Stimulated activated CD8-positive, alpha-beta memory T cell treated with anti-CD3 and anti-CD28 coated beads, Interleukin-12 subunit alpha, Interleukin-12 subunit beta, amount 100 ng/mL, for 1 hour (primary cell): ENCODE results near the gene PLEKHG5.
A peak's percentile ranks its signal among the peaks of the same experiment; 100 is the strongest.
"Not testable (repeated sequence)": the region's sequence is repeated elsewhere in the genome, so short reads cannot be mapped to it uniquely, and the experiment has no call there.

Experiments
- DNase-seq: peaks from one replicate; pipeline ENCODE4 v3.0.0-alpha.2; 2020; ENCODE audit warnings: low read depth

PLEKHG5 gene

DNA sequence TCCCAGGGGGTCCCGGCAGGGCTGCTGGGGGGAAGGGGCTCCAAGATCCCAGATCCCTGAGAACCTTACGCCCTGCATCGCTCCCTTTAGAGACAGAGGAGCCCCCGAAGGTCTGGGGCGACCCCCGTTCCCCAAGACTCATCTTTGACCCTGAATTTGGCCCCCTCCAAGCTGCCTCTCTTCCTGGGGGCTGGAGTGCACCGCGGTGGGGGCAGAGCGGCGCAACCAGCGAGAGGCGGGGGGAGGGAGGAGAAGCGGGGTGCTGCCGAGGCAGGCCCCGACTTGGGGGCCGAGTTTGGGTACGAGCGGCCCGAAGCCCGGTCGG is 5.4 kb upstream of the PLEKHG5 start:
- DNase-seq, result no peak

DNA sequence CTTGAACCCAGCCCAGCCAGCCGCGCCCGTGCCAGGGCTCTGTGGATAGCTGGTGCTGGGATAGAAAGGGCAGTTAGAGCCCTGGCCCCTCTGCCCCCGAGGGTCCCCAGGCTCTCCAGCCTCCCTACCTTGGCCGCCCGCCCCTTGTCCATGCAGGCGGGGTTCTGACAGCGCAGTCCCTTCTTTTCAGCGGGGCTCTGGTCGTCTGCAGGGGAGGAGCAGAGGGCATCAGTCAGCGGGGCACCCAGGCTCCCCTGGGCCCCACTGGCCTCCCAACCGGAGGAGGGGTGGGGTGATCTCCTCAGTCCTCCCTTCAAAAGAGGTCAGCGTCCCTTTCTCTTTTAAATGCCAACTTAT is 4.9 kb upstream of the PLEKHG5 start:
- no peak for DNase-seq

DNA sequence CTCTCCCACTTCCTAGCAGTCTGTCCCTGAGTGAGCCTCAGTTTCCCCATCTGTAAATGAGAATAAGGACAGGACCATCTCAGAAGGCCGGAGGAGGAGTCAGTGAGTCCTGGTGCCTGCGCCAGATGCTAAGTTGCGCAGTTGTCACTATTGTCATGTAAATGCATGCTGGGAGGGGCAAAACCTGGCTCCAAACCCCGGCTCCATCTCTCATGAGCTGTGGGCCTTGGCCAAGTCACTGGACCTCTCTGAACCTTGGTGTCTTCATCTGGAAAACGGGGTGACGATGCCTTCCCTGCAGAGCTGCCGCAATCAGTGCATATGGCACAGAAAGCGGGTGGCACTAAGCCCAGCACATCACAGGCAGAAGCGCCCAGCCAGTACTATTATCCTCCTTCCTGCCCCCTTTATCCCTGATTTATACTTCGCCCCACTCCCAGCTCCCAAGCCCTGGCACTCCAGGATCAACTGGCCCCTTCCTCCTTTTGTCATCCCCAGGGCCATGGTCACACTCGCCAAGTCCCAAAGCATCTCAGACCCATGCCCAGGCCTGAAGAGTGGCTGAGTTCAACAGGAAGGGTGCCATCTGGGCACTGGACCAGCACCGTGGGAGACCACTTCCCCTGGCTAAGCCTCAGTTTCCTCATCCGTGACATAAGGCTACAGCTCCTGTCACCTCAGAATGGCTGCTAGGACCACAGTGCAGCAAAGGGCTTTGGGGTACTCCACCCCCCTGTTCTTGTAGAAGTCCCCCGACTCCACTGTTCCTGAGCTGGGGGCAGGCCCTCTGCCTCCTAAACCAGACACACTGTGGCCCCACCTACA is 4.3 kb upstream of the PLEKHG5 start:
- DNase-seq, result no peak

DNA sequence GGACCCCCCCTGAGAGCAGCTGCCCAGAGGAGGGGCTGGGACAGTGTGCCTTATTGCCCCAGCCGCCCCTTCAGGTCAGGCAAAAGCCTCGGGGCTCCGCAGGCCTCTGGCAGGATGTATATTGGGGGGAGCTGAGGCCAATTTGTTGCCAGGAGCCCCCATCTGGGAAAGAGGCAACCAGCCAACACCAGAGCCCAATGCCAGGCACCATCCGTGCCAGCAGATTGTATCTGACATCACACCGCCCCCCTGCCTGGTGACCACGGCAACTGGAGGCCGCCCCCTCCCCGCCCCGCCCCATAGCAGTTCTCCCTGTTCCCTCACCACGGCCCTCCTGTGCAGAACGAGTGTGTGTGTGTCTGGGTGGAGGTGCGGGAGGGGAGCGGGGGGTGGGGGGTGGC is 3.6 kb upstream of the PLEKHG5 start:
- no peak for DNase-seq

DNA sequence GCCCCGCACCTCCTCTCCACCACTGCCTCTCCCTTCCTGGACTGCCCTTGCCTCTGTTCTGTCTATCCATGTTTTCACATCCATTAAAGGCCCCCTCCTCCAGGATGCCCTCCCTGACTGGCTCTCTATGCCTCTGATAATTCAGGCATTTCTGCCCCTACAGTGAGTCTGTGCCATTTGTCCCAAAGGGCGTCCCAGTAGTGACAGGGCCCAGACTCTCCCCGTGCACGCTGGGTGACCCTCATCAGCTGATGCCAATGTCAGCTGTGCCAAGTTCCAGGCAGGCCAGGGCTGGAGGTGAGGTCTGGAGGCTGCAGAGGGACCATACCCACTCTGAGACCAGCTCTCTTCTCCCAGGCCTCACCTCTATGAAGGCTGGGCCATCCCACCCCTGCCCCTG is 3.2 kb upstream of the PLEKHG5 start:
- no peak for DNase-seq

DNA sequence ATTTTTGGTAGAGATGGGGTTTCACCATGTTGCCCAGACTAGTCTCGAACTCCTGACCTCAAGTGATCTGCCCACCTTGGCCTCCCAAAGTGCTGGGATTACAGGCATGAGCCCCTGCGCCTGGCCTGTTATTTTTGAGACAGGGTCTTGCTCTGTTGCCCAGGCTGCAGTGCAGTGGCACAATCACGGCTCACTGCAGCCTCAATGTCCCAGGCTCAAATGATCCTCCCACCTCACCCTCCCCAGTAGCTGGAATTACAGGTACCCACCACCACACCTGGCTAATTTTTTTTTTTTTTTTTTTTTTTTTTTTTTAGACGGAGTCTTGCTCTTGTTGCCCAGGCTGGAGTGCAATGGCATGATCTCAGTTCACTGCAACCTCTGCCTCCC is 2.4 kb upstream of the PLEKHG5 start:
- DNase-seq, result not testable (repeated sequence)

DNA sequence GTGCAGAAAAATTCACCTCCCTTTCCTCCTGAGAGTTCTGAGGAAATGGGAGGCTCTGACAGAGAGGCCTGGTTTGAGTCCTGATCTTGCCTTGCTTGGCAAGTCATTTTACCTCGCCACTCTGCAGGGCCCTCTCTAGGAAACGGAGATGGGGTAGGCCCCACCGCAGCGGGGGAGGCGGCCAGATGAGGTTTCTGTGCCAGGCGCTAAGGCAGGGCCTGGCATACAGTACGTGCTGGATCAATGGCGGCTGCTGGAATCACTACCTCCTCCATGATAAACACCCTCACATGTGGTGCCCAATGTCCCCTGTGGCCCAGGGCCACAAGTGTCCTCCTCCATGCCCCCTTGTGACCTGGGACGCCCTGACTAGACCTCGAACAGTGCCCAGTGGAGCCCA is 499 bp upstream of the PLEKHG5 start:
- no peak for DNase-seq

DNA sequence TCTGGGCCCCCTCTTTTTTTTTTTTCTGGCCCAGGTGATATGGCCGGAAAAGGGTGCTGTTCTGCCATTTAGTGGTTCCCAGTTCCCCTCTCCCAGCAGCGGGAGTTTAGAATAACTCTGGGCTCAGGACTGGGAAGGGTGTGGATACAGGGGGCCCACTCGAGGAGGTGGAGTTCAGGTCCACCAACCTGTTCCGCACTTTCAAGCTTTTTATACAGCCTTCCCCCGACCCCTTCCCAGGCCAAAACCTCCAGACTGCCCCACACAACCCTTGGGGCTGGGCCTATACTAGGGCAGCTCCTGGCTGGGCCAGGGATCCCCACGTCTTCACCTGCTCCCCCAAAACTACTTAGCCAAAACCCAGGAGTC is 402 bp downstream of the PLEKHG5 start:
- DNase-seq, result no peak

DNA sequence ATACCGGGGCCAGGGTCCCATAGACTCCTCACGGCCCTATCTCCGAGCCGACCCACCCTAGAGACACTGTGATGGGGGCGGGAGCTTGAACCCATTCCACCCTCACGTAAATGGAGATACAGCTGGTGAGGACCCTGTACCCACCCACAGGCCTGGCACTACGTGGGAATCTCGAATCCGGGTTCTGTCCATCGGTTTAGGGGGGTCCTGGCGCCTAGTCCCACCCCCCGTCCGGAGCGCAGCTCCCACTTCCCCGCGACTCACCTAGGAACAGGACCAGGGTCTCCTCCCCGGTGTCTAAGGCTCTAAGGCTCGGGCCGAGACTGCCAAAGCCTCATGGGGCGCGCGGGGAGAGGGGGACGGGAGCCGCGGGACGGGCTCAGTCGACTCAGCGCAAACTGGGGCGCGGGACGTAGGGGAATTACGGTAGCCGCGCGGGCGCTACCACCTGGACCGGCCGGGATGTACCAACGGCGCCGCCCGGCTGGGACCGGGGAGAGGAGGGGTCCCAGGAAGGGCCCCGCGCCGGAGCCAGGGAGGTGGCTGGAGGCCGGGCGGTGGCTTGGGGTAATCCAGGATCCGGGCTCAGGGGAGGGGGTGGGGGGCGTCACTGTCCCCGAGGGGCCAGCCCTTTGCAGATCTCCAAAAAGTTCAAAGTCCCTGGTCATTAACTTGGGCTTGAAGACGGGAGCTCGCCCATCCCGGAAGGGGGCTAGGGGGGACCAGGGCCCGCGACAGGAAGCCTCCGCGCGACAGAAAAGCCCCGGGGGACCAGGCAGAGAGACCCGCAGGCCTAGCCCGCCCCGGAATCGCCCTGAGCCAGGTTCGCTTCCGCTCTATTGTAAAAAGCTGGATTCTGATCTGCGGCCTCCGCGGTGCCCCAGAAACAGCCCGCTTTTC is 1.0 kb downstream of the PLEKHG5 start:
- no peak for DNase-seq

DNA sequence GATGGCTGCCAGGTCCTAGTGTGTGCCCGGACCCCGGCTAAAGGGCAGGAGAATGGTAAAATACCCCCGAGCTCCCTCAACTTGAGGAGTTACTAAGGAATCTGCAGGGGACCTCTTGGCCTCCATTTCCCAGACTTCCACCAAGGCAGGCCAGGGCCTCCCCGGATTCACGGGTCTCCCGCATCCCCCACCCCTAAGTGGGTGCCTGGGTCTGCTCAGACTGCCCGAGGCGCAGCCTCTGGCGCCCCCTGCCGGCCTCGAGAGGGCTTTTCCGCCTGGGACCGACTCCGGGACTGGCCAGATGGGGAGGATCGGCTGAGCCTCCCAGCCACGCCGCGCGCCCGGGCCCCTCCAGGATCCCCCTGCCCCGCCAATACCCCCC is 1.7 kb downstream of the PLEKHG5 start:
- DNase-seq, result peak; percentile 62

DNA sequence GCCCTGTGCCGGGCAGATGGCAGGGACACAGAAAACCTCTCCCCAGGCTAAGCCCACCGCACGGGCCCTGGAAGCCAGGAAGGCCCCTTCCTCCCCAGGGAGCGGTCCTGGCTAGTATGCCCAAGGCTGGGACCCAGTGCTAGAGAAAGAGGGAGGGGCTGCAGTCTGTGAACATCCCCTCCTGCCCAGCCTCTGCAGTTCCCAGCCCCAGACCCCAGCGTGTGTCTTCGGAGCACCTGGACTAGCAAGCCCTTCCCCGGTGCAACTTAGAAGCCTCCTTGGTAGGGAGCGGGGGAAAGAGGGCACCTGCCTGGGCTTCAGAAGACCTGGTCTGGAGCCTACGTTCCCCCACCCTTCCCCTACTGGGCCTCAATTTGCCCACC is 2.1 kb downstream of the PLEKHG5 start:
- no peak for DNase-seq

DNA sequence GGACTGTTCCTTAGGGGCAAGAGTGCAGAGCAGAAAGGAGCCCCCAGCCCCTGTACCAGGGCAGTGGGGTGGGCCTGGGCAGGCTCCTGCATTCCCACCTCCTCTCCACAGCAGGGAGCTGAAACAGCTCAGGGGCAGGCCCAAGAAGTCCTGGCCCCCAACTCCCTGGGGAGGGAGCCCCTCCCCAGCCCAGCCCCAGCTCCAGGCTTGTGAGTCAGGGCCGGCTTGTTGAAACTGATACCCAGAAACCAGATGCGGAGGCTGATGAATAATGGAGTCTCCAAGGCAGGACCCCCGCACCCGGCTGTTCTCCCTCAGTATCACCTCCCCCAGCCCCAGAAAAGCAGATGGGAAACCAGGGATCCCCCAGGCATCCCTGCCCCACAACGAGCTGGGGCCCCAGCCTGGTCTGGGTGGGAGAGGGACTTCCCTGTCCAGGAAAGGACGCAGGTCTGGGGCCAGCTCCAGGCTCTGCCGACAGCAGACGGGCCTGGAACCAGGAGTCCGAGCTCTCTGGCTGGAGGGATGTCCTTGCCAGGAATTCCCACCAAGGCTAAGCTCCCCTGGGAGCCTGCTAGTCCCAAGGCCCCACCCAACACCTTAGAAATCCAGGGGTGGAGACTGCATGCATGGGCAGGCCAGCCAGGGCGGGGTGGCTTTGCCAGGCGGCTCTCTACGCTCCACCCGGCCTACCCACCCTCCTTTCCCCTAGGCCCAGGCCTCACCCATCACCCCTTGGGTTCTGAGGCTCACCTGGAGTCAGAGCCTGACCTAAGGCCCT is 2.7 kb downstream of the PLEKHG5 start:
- DNase-seq, result no peak

DNA sequence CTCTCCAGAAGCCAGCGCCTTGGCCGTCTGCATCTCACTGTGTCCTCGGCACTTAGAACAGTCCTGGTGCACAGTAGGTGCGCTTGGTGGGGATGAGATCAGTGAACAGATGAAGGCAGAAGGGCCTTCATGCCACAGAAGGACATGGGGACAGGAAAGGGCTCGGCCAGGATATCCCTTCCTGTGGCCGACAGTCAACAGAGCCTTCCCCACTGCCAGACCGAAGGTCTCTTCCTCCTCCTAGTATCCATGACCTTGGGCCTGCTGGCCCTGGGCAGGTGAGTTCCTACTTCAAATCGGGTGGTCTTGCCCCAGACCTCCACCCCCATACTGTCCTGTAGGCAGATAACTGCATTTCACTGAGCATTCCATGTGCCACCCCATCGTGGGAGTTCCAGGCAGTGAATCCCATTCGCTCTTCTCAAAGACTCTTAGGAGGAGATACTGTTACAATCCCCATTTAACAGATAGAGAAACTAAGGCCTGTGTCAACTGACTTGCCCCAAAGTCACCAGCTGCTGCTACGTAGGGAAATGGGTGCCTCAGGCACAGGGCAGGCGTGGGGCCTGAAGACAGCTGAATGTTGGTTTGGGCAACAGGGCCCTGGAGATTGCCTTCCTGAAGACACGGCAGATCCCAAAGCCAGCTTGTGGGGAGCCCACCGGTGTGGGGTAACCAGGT is 3.5 kb downstream of the PLEKHG5 start:
- no peak for DNase-seq

DNA sequence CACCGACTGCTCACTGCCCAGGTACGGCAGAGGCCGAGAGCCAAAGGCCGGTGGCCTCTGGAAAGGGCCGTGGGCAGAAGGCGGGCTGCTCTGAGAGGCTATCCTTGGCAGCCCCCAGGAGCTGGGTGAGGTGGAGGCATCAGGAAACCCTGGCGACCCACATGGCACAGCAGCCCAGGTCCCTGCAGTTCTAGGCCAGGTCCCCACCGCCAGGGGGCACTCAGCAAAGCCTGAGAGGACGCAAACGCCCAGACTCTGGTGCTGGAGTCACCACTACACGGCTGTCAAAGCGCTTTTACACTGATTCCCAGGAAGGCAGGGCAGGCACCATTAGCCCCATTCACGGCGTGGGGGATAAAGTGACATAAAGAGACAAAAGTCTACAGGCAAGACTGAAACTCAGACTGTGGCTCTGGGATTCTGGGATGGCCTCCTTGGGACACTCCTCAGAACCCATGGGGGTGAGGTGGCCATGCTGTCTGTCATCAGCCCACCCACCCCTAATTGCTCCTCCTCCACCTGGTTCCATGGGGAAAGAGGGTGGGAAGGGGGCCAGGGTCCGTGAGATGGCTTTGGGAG is 4.9 kb downstream of the PLEKHG5 start:
- DNase-seq, result peak; percentile 79

DNA sequence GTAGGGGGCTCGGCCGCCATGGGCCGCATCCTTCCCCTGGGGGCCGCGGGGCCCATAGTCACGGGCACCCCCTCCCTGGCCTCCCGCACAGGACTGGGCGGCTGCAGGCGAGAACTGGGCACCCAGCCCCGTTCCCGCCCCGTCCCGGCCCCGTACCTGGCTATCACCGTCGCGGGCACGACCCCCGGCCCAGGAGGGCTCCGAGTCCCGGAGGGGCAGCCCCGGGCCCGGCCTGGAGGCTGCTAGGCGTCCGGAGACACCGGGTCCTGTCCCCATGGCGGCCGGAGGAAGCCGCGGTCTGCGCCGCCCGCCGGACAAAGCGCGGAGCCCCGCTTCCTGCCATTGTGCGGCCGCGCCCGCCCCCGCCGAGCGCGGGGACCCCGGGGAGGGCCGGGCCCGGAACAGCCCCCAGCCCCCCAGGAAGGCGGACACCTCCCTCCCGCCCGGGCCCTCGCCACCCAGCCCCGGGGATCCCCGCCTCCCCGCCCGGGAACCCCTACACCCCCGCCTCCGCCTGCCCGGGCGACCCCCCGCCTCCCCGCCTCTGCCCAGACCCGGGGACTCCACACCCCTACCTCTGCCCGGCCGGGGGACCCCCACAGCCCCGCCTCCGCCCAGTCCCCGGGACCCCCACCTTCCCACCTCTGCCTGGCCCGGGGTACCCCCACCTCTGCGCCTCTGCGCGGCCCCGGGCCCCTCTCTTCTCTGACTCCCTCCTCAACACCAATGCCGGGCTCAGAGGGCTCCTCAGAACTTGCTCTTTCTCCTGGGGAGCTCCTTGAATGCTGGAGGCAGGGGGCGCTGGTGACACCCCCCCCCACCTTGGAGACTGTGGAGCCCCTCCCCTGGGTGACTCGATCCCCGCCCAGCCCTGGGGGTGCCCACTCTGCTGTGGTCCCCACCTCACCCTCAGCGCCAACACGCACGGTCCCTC is 6.0 kb downstream of the PLEKHG5 start:
- no peak for DNase-seq

DNA sequence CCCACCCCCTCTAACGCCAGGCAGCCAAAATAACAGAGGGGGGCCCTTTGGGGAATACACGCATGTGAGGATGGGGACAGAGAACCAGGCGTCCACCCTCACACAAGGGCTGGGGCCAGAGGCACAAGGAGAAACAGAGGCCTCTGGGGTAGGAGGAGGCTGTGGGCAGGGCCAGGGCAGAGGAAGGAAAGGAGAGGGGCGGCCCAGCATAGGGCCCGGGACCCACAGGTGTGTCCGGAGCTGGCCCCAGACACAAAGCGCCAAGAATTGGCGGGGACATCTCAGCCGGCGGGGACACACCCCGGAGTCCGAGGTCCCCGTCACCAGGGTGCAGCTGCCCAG is 6.7 kb downstream of the PLEKHG5 start:
- DNase-seq, result no peak

DNA sequence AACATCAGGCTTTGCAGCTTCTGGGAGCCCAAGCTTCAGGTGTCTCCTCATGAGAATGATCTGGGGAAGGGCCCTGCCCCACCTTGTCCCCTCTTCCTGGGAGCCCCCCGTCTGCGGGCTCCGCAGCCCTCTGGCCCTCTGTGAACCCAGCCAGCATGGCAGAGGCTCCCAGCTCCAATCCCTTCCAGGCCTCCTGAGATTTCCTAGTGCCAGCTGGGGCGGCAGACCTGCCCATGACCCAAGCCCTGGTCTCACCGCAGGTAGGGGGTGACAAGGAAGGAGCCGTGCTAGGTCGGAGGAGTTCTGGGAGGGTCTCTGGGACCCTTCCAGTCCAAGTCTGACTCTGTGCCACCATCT is 7.7 kb downstream of the PLEKHG5 start:
- no peak for DNase-seq

DNA sequence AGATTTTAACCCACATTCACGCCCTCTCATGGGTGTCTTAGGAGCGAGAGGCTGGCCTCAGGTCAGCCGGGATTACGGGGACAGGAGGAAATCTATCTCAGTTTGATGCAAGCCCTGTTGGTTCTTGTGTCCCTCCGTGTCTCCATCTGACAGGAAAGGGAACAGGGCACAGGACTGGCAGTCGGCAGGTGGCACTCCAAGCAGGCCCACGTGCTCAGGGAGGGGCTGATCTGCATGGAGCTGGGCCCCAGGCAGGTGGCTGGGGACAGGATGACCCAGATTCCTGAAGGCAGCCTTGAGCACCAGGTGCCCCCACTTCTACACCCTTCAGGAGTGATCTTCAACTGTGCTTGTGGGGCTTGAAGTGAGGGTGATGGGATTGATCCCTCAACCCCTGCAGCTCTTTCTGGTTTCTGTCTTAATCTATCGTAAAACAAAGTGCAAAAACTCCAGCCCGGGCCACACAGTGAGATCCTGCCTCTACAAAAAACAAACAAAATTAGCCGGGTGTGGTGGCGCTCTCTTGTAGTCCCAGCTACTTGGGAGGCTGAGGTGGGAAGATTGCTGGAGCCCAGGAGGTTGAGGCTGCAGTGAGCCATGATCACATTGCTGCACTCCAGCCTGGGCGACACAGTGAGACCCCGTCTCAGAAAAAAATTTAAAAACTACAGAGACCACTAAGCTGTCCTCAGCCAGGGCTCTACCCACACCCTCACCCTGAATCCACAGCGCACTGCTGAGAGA is 8.3 kb downstream of the PLEKHG5 start:
- DNase-seq, result no peak

DNA sequence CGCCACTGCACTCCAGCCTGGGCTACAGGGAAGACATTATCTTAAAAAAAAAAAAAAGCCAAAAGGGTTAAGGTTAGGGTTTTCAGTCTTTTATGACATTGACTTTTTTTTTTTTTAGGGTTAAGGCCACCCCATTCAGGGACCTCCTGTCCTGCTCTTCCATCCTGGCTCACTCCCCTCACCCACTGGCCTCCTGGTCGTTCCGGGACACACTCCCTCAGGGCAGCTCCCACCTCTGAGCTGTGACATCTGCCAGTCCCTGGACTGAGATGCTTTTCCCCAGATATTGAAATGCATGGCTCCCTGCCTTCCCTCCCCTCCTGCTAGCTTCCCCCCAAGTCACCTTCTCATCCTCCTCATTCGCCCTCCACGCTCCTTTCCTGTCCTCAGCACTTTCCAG is 9.6 kb downstream of the PLEKHG5 start:
- no peak for DNase-seq

DNA sequence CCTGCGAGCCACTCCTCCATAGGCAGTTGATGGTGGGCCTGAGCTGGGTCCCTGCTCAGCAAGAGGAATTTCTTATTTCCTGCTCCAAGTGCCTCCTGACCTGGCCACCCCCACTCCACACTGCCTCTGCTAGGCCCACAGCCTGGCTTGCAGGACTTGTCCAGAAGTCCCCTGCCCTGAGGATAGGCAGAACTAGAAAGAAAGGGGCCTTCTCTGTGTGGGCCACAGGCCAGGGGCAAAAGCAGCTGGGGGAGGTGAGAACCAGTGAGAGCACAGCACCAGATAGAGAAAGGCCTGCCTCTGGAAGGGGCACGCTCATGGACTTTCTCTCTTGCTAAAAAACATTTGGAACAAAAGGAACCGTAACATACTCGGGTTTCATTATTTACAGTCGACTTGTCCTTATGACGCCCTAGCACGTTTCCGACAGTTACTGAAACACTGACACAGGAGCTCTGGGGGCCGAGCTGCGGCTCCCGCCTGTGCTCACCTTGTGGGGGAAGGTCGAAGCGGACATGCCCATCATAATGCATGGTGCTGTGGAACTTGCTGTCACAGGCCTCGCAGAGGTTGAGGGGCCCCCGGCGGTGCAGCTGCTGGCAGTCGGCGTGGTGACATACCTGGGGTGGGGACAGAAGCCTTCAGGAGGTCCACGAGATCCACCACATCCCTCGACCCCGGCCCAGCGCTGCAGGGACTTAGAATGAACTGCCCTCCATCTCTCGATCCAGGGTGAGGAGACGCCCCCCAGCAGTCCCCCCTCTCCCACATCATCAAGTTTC is 14.2 kb downstream of the PLEKHG5 start:
- no peak for DNase-seq
